ENCODE data around the gene SPHK1.
A peak's percentile ranks its signal among the peaks of the same experiment; 100 is the strongest.
"Not testable (repeated sequence)": the region's sequence is repeated elsewhere in the genome, so short reads cannot be mapped to it uniquely, and the experiment has no call there.

Gene SPHK1

GRCh38 chr17:76384222-76384986 is at the start of gene SPHK1:
Gene SPHK1, plus strand, starts transcription at chr17:76384609. Its CDS starts 1,036 bp downstream, at chr17:76385645.
- no peak for DNase-seq

GRCh38 chr17:76335716-76336381 is 48.6 kb upstream of the SPHK1 start:
- DNase-seq, result no peak

- DNase-seq, result no peak
Observed at GRCh38 chr17:76336756-76337412, 47.5 kb upstream of the SPHK1 start.

GRCh38 chr17:76337413-76337777 is 47.0 kb upstream of the SPHK1 start:
- no peak for DNase-seq

- no peak for DNase-seq
Observed at GRCh38 chr17:76341301-76341700, 43.1 kb upstream of the SPHK1 start.

GRCh38 chr17:76343106-76343505 is 41.3 kb upstream of the SPHK1 start:
- DNase-seq, result no peak

GRCh38 chr17:76345377-76345974 is 38.9 kb upstream of the SPHK1 start:
- no peak for DNase-seq

- not testable (repeated sequence) for DNase-seq
Observed at GRCh38 chr17:76346936-76347335, 37.5 kb upstream of the SPHK1 start.

GRCh38 chr17:76350463-76350862 is 33.9 kb upstream of the SPHK1 start:
- DNase-seq, result no peak

GRCh38 chr17:76351526-76352071 is 32.8 kb upstream of the SPHK1 start:
- DNase-seq, result no peak

- no peak for DNase-seq
Observed at GRCh38 chr17:76353004-76353598, 31.3 kb upstream of the SPHK1 start.

GRCh38 chr17:76353599-76354316 is 30.7 kb upstream of the SPHK1 start, which contains the start of gene PRPSAP1:
Gene PRPSAP1, minus strand, starts transcription at chr17:76353916. Its CDS starts 213 bp downstream, at chr17:76353703.
- DNase-seq, result peak; percentile 84

GRCh38 chr17:76354317-76354729 is 30.1 kb upstream of the SPHK1 start:
- no peak for DNase-seq

- DNase-seq, result no peak
Observed at GRCh38 chr17:76354747-76355310, 29.6 kb upstream of the SPHK1 start.

- DNase-seq, result no peak
Observed at GRCh38 chr17:76356803-76357456, 27.5 kb upstream of the SPHK1 start.

GRCh38 chr17:76357597-76358158 is 26.7 kb upstream of the SPHK1 start:
- DNase-seq, result no peak

- no peak for DNase-seq
Observed at GRCh38 chr17:76359375-76359774, 25.0 kb upstream of the SPHK1 start.

- DNase-seq, result not testable (repeated sequence)
Observed at GRCh38 chr17:76359776-76360175, 24.6 kb upstream of the SPHK1 start.

GRCh38 chr17:76360461-76360860 is 23.9 kb upstream of the SPHK1 start:
- DNase-seq, result no peak

- DNase-seq, result no peak
Observed at GRCh38 chr17:76363107-76363842, 21.1 kb upstream of the SPHK1 start.
